ENCODE measurements around the gene SCGB2B2. TPM values are rescaled to one million over a fixed set of nuclear protein-coding genes. Genes with fewer than 3 reads are reported as not detected.

SCGB2B2 gene
- total RNA-seq, 1 experiment from 2014 or later: 1.00 TPM

GRCh38 chr19:34711890-34712289 lies 34.9 kb upstream of the SCGB2B2 start:
- H3K4me3 Mint-ChIP-seq (ENCODE audit: unreplicated experiment): no peak overlapping the region
- BruUV-seq (replicated peaks): no TSS peak
- ChIA-PET CTCF (interaction anchor here (1.0 kb wide), 1 partner anchor 34 kb away, joined by 3 read pairs; the partner anchor contains the start of gene ZNF302), POLR2A (no interaction called here)
- H3K9me3 ChIP-seq: peaks cover 43% of the 10 kb centered on the region
- H3K4me1 ChIP-seq: no peaks in the 10 kb centered on the region
- H3K36me3 Mint-ChIP-seq (ENCODE audit: insufficient read depth, unreplicated experiment): peaks cover 6% of the 10 kb centered on the region
- DNase-seq: no peak
- H3K4me3 ChIP-seq (ENCODE audit: low read depth, low read length): no peak overlapping the region
- intact Hi-C loops (cut with micrococcal nuclease; ENCODE audit: unreplicated experiment): loop anchor here (1.0 to 5.0 kb wide), 4 partner anchors 73 to 935 kb away; no protein-coding TSS in a partner anchor
- H3K36me3 ChIP-seq (ENCODE audit: control insufficient read depth, insufficient read depth, low read length): no peaks in the 10 kb centered on the region
- peaks cover 2% of the 10 kb centered on the region for H3K27me3 Mint-ChIP-seq (ENCODE audit: insufficient read depth, unreplicated experiment)
- no peaks in the 10 kb centered on the region for H3K4me1 Mint-ChIP-seq (ENCODE audit: low read depth, unreplicated experiment)
- peaks cover 52% of the 10 kb centered on the region for H3K9me3 Mint-ChIP-seq (ENCODE audit: unreplicated experiment)
- no peak overlapping the region for H3K27ac Mint-ChIP-seq (ENCODE audit: unreplicated experiment)
- H3K27me3 ChIP-seq (replicated peaks; ENCODE audit: control insufficient read depth, insufficient read depth, low read length): no peaks in the 10 kb centered on the region
- no peak for TF ChIP-seq CTCF (IDR thresholded peaks at IDR 0.05; ENCODE audit: insufficient read depth in 1 of 2, low read depth in 1 of 2, low read length in 1 of 2, severe bottlenecking in 1 of 2, unreplicated experiment in 1 of 2)

DNA sequence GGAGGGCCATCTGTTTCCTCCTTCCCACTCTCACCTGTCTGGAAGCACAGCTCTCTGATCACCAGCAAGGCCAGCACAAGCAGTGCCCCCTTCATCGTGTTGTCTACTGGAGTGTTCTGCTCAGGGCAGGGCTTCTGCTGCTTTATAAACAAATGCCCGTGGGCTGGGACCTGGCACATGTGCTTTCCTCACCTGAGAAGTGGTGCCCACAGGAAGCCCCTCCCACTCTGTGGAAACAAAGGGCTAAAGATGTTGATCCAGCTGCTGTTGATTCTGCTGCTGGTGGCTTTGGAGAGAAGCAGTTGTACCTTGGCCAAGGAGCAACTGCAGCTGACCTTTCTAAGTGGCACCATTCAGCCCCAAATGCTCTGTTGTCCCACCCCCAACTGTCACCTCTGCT lies 30.7 kb upstream of the SCGB2B2 start:
- no TSS peak for BruUV-seq (replicated peaks)
- H3K4me1 ChIP-seq: no peaks in the 10 kb centered on the region
- H3K27me3 ChIP-seq (replicated peaks; ENCODE audit: control insufficient read depth, insufficient read depth, low read length): no peaks in the 10 kb centered on the region
- ChIA-PET CTCF (no interaction called here), POLR2A (no interaction called here)
- H3K27me3 Mint-ChIP-seq (ENCODE audit: insufficient read depth, unreplicated experiment): peaks cover 8% of the 10 kb centered on the region
- DNase-seq: no peak
- no peak overlapping the region for H3K27ac Mint-ChIP-seq (ENCODE audit: unreplicated experiment)
- H3K4me1 Mint-ChIP-seq (ENCODE audit: low read depth, unreplicated experiment): no peaks in the 10 kb centered on the region
- TF ChIP-seq CTCF (IDR thresholded peaks at IDR 0.05; ENCODE audit: insufficient read depth in 1 of 2, low read depth in 1 of 2, low read length in 1 of 2, severe bottlenecking in 1 of 2, unreplicated experiment in 1 of 2): no peak
- intact Hi-C loops (cut with micrococcal nuclease; ENCODE audit: unreplicated experiment): no loop called here
- H3K4me3 ChIP-seq (ENCODE audit: low read depth, low read length): no peak overlapping the region
- peaks cover 15% of the 10 kb centered on the region for H3K9me3 ChIP-seq
- peaks cover 4% of the 10 kb centered on the region for H3K36me3 Mint-ChIP-seq (ENCODE audit: insufficient read depth, unreplicated experiment)
- no peaks in the 10 kb centered on the region for H3K36me3 ChIP-seq (ENCODE audit: control insufficient read depth, insufficient read depth, low read length)
- no peak overlapping the region for H3K4me3 Mint-ChIP-seq (ENCODE audit: unreplicated experiment)
- H3K9me3 Mint-ChIP-seq (ENCODE audit: unreplicated experiment): peaks cover 25% of the 10 kb centered on the region

DNA sequence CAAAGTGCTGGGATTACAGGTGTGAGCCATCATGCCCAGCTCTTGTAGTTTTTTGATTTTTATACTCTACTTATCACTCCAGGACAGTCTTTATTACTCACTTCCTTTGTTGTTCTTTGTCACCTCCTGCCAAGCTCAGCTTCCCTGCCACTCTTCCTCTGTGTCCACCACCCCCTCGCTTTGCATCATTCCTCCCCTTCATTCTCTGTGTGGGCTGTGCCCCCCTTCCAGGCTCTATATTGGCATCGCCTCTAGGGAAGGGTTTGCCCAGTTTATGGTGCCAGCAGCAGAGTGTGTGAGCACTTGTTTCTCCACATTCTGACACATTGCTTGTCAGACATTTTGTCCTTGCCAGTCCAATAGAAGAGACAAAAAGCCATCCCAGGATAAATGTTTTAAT lies 15.6 kb upstream of the SCGB2B2 start:
- POLR2A ChIA-PET: no interaction called here

More for the DNA sequence above, 15.6 kb upstream of the SCGB2B2 start:
- H3K9me3 ChIP-seq: no peaks in the 10 kb centered on the region
- H3K27me3 ChIP-seq (replicated peaks; ENCODE audit: control insufficient read depth, insufficient read depth, low read length): no peaks in the 10 kb centered on the region
- H3K9me3 Mint-ChIP-seq (ENCODE audit: unreplicated experiment): peaks cover 18% of the 10 kb centered on the region
- CTCF ChIA-PET: no interaction called here
- intact Hi-C loops (cut with micrococcal nuclease; ENCODE audit: unreplicated experiment): no loop called here
- DNase-seq: no peak
- H3K36me3 ChIP-seq (ENCODE audit: control insufficient read depth, insufficient read depth, low read length): no peaks in the 10 kb centered on the region
- H3K4me3 Mint-ChIP-seq (ENCODE audit: unreplicated experiment): no peak overlapping the region
- no TSS peak for BruUV-seq (replicated peaks)
- H3K27me3 Mint-ChIP-seq (ENCODE audit: insufficient read depth, unreplicated experiment): peaks cover 7% of the 10 kb centered on the region
- H3K27ac Mint-ChIP-seq (ENCODE audit: unreplicated experiment): no peak overlapping the region
- H3K4me3 ChIP-seq (ENCODE audit: low read depth, low read length): no peak overlapping the region
- no peak for TF ChIP-seq CTCF (IDR thresholded peaks at IDR 0.05; ENCODE audit: insufficient read depth in 1 of 2, low read depth in 1 of 2, low read length in 1 of 2, severe bottlenecking in 1 of 2, unreplicated experiment in 1 of 2)
- H3K36me3 Mint-ChIP-seq (ENCODE audit: insufficient read depth, unreplicated experiment): no peaks in the 10 kb centered on the region
- H3K4me1 ChIP-seq: no peaks in the 10 kb centered on the region
- no peaks in the 10 kb centered on the region for H3K4me1 Mint-ChIP-seq (ENCODE audit: low read depth, unreplicated experiment)
